GM19438 (cell line): ENCODE measurements around the gene ZNF471.

ENCODE experiments used
- ATAC-seq: cut with Tn5 transposase; IDR thresholded peaks from one replicate; pipeline ENCODE4 v1.9.1; 2021; ENCODE audit warnings: low read depth; ENCODE audit not compliant: unreplicated experiment

The ZNF471 gene

GRCh38 chr19:56572589-56572988 lies 64.9 kb downstream of the ZNF471 start:
- no peak for ATAC-seq

GRCh38 chr19:56573914-56574313 lies 66.3 kb downstream of the ZNF471 start:
- ATAC-seq, result no peak

GRCh38 chr19:56577719-56578602 lies 70.3 kb downstream of the ZNF471 start:
- ATAC-seq, result no peak
